WI38 (cell line): ENCODE results near the gene SETD4.

Experiments
- H3K4me3 ChIP-seq: 2 replicates; pipeline ENCODE4 v1.5.1; 2011; ENCODE audit warnings: low read depth, mild to moderate bottlenecking, control low read depth, low read length
- TF ChIP-seq, protein P1 (sequence below): IDR thresholded peaks from 2 replicates; pipeline ENCODE4 v1.5.1; 2012; ENCODE audit warnings: low read depth, mild to moderate bottlenecking, control low read depth, low read length

Gene SETD4

DNA sequence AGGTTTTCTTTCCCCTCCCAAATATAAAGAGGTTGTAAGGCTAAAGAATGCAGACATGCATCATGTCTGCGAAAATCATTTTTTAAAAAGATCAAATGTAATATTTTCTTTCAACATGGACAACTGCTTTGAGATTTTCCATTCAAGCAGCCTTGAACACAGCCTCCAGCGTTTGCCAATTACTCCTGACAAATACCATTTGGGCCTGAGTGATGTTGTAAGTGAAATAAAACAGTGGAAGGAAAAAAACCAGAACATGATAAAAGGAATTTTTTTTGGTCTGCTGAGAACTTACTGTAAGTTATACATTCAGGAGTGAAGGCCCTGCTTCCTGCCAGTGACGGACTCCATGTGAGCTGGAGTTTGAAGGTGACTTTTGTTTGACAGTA lies 37.2 kb downstream of the SETD4 start:
- TF ChIP-seq, protein P1, sequence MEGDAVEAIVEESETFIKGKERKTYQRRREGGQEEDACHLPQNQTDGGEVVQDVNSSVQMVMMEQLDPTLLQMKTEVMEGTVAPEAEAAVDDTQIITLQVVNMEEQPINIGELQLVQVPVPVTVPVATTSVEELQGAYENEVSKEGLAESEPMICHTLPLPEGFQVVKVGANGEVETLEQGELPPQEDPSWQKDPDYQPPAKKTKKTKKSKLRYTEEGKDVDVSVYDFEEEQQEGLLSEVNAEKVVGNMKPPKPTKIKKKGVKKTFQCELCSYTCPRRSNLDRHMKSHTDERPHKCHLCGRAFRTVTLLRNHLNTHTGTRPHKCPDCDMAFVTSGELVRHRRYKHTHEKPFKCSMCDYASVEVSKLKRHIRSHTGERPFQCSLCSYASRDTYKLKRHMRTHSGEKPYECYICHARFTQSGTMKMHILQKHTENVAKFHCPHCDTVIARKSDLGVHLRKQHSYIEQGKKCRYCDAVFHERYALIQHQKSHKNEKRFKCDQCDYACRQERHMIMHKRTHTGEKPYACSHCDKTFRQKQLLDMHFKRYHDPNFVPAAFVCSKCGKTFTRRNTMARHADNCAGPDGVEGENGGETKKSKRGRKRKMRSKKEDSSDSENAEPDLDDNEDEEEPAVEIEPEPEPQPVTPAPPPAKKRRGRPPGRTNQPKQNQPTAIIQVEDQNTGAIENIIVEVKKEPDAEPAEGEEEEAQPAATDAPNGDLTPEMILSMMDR: no peak

DNA sequence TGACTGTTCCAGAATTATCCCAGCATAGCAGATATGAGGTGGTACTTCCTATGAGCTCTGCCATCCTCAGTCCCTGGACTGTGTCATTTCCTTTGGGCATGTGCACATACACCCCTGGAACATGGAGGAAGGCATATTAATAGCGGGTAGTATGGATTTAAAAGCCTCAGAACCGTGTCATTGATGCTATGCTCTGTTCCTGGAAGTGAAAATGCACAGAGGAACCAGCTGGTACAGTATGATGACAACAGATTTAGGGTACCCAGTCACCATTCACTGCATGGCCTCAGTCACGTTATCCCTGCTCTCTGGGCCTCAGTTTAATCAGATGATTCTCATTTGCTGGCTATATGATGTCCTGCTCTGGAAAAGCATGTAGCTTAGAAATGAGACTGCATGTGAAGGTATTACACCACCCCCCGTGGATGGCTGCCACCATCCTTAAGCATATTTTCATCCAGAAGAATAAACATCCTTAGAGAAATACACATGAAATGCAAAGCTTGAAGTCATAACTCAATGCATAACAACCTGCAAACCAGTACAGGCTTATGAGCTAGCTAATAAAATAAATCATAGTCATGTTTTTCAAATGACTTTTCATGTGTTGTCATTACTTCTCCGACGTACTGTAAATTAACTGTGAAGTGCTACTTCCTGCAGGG lies 37.8 kb downstream of the SETD4 start:
- H3K4me3 ChIP-seq: no peak overlapping the region

More for the DNA sequence above, 37.2 kb downstream of the SETD4 start:
- no peak overlapping the region for H3K4me3 ChIP-seq

DNA sequence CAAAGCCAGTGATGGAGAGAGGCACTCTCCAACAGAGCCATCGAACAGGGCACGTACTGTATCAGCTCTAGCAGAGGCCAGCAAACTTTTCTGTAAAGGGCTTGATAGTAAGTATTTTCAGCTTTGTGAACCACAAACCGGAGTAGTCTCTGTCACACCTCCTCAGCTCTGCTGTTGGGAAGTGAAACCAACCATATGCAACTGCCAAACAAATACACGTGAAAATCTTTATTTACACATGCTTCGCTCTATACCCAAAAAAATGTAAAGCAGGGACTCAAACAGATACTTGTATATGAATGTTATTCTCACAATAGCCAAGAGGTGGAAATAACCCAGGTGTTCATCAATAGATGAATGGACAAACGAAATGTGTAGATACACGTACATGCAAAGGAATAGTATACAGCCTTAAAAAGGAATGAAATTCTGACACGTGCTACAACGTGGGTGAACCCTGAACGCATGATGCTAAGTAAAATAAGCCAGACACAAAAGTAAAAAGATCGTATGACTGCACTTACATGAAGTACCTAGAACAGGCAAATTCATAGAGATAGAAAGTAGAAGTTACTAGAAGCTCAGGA lies 39.0 kb downstream of the SETD4 start:
- TF ChIP-seq, protein P1: no peak
- H3K4me3 ChIP-seq: no peak overlapping the region

More for the DNA sequence above, 37.8 kb downstream of the SETD4 start:
- TF ChIP-seq, protein P1: no peak

DNA sequence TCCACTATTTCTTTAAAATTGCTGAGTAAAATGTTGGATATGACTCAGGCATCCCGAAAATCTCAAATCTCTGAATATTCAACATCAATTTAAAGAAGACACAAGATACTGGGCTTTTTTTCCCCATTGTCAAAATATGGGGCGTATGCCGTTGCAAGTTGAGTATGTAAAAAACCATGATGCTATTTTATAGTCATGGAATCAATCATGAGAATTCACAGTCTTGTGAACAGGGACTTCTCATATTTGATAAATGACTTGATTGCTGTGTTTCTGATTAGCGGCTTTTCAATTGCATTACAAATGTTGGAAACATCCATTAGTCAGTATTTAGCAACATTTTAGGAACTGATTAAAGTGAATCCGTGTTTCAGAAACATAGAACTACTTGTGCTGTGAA lies 45.3 kb downstream of the SETD4 start:
- TF ChIP-seq, protein P1: no peak
- no peak overlapping the region for H3K4me3 ChIP-seq

DNA sequence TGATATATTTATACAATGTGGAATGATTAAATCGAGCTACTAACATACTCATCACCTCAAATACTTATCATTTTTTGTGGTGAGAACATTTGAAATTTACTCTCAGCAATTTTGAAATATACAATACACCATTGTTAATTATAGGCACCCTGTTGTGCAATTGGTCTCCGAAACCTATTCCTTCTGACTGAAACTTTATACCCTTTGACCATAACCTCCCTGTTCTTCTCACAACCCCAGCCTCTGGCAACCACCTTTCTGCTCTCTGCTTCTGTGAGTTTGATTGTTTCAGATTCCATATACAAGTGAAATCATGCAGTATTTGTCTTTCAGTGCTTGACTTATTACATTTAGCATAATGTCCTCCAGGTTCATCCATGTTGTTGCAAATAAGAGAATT lies 49.5 kb downstream of the SETD4 start:
- TF ChIP-seq, protein P1: no peak
- no peak overlapping the region for H3K4me3 ChIP-seq

DNA sequence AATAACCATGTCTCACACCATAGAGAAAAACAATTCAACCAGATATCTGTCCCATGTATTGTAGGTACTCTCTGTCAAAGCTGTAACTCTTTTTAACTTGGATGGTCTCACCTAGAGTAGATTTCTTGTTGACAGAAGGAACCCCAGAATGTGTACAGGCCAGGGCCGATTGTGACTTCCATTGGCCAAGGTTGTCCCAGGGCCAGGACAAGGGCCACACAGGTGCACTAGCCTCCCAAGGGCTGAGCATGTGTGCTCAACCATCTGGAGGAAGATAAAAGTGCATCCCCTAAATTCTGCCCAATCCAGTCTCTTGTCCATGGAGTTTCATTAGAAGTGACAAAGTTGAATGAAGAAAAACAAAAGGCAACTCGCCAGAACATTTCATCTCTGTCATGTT lies 51.8 kb downstream of the SETD4 start:
- TF ChIP-seq, protein P1: no peak
- H3K4me3 ChIP-seq: no peak overlapping the region

DNA sequence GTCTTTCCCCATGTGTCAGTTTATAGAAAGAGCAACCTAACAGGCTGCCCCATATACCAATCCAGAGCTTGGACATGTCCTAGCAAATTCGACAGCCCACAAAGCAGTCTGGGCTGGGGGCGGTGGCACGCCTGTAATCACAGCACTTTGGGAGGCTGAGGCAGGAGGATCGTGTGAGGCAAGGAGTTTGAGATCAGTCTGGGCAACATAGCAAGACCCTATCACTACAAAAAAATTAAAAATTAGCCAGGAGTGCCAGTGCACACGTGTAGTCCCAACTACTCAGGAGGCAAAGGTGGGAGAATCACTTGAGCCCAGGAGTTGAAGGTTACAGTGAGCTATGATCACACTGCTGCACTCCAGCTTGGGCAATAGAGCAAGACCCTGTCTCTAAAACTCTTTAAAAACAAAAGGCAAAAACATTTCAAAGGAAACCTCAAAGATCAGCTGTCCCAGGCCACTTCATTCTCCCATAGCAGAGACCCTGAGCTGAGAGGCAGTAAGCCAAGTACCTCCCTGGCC lies 54.4 kb downstream of the SETD4 start:
- TF ChIP-seq, protein P1: no peak
- no peak overlapping the region for H3K4me3 ChIP-seq
